RPMI7951 (cell line): ENCODE data around the gene ZFYVE27. TPM values are rescaled to one million over a fixed set of nuclear protein-coding genes. Genes with fewer than 3 reads are reported as not detected.

ENCODE experiments used
- DNase-seq: peaks from one replicate; pipeline ENCODE4 v3.0.0-alpha.2; 2012; ENCODE audit warnings: low read depth
- total RNA-seq: library from RNA; depleted of rRNA; stranded (reverse); fragments of >200 nt; shearing (Covaris generic); gene quantifications from 2 replicates; pipeline ENCODE4 v1.2.3, GENCODE V29; 2014

ZFYVE27 gene
- total RNA-seq, 1 experiment from 2014 or later: 7.0 TPM

DNA sequence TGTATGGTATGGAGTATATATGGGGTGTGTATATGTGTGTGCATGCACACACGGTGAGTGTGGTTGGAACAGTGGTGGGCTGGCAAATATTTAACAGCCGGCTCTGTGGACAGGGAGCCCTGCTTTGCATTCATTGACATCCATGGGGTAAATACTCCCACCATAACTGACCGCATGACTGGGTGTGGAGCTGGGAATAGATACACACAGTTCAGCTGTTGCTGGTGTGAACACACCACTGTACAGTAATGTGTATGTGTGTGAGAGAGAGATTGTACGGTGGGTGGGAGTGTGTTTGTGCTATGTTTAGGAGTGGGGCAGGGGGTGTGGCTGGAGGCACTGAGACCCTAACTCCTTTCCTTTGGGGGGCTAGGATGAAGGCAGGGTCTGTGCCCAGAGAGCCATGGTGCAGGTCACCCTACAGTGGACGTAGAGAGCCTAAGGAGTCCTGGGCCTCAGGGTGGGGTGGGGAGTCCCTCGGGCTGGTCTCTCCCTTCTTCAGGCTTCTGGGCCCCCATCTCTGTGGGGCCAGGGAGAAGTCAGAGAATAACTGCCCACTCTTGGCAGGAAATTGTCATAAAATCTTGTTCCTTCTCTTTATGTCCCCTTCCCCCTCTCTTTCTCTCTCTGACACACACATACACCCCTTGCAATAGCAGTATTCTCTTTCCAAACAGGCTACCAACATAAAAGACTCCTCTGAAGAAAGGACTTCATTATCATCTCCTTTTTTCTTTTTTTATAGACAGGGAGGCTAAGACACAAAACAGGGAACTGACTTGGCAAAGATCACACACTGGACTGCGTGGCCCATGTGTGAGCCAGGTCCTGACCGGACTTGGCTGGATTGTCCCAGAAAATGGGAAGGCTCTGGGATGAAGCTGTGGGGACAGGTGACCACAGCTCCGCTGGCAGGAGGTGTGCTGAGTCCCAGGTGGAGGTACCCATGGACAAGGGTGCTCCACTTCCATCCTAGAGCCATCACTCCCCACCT is 31.7 kb downstream of the ZFYVE27 start:
- no peak for DNase-seq

DNA sequence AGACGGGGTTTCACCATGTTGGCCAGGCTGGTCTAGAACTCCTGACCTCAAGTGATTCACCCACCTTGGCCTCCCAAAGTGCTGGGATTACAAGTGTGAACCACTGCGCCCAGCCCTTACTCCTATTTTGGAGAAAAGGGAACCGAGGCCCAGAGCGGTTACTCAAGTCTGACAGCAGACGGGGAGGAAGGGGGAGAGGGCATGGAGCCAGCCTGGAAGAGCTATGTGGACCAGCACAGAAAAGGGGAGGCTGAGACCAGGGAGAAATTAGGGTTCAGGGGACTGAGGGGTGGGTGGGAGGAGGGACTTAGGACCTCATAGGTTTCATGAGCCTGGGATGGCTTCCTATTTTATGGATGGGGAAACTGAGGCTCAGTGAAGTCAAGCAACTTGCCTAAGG is 33.3 kb downstream of the ZFYVE27 start:
- no peak for DNase-seq

DNA sequence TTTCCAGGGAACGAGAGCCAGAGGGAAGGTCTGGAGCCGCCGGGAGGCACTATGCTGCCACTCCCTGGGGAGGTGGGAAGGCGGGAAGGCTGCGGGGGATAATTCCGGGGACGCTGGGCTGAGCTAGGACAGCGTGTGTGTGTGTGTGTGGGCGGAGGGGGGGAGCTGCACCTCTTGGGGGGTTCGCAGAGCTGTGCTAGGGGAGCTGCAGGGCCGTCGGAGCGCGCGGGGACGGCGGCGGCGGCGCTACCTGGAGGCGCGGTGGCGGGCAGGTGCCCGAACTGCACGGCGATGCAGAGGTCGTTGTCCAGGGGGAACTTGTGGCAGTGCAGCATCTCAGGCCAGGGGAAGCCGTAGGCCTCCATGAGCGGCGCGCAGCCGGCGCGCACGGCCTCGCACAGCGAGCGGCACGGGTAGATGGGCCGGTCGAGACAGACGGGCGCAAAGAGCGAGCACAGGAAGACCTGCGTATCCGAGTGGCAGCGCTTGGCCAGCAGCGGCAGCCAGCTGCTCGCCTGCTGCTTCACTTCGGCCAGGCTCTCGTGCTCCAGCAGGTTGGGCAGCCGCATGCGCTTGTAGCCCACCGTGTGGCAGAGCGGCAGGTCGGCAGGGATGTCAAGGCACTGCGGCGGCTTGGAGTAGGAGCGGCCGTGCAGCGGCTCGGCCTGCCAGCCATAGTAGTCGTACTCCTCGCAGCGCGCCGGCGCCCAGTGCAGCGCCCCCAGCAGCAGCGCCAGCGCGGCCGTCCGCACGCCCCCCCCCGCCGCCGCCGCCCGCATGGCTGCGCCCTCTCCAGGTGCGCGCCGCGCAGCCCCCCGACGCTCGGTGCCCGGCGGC is 34.3 kb downstream of the ZFYVE27 start:
- no peak for DNase-seq

DNA sequence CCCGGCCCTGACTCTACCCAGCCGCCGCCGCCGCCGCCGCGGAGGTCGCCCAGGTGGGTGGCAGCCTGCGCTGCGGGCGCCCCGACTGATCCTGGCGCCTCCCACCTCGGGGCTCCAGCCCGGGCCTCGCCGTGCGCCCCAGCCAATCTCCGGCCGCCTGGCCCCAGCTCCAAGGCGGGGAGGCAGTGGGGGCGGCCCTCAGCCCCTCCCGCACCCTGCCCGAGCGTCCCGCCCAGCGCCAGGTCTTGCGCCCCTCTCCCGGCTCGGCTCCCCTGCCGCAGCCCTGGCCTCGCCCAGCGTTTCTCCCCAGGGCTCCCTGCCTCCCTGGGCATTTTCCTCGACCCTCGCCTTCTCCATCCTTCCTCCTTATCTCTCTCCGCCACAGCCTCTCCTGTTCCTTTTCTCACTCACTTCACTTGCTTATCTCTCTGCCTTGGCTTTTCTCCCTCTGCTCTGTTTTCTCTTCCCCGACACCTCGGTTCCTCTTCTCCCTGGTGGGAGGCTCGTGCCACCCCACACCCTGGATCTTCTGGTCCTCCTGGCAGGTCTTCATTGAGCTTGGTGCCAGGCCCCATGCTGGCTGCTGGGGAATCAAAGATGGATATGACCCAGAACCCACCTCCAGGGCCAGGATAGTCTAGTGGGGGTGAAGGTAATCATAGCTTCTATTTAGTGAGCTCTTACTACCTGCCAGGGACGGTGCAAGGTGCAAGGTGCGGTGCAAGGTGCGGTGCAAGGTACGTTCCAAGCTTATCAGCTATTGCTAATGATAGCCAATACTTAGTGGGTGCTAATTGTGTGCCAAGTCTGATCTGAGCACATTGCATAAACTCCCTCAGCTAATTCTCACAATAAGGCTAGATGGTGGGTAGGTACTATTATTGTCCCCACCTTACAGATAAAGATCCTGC is 35.2 kb downstream of the ZFYVE27 start, which contains the start of gene SFRP5:
SFRP5 (minus strand) TSS at position 87 of the 911 bp plus-strand sequence. CDS start 166 bp downstream, outside the sequence.
- DNase-seq: no peak

DNA sequence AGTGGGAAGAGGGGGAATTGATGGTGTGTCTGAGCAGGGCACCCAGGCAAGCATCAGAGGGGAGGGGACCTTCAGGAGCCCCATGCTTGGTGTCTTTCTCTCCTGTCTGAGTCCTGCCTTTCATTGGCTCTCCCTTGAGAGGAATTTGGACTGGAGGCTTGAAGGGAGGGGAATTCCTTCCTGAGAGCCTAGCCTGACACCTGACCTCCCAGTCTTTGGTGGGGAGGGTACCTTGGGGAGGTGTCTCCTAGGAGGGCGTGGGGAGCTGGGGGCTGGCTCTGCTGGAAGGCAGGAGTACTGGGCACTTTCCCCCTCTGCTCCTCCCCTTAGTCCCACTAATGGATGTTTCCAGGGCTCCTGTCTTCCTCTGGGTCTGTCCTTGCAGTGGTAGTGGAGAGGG is 36.2 kb downstream of the ZFYVE27 start:
- no peak for DNase-seq

DNA sequence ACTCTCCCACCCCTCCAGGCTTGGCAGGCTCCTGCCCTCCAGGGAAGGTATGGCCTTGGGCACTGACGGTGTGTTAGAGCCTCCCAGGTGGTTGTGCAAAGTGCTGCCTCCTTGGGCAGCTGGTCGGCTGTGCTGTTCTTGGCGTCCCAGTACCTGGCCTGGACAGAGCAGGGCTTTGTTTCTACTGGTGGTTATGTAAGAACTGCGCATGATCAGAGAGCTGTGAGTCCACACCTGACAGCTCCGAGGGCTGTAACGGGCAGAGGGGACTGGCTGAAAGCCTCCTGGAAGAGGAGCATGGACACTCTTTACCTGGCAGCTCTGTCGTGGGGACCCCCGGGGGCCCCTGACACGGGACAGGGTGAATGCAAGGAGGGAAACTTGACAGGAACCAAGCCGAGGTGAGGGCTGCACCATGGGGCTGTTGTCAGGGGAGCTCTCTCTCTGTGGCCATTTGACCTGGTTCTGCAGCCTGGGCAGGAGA is 37.9 kb downstream of the ZFYVE27 start:
- no peak for DNase-seq

DNA sequence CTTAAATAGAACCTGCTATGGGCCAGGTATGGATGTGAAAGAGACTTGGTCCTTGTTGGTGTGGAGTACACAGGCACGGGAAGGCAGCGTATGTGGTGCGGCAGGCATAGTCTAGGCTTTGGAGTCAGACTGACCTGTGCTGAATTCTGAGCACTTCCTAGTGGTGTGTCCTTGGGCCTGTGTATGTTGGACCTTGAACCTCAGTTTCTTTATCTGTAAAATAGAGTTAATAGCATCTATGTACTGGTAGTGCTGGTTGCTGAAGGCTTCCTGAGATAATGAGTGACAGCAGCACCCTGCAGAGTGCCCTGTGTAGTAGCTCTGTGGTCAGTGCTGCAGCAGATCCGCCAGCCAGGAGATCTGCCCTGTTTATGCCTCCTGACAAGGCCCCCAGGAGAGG is 40.2 kb downstream of the ZFYVE27 start:
- DNase-seq: no peak

DNA sequence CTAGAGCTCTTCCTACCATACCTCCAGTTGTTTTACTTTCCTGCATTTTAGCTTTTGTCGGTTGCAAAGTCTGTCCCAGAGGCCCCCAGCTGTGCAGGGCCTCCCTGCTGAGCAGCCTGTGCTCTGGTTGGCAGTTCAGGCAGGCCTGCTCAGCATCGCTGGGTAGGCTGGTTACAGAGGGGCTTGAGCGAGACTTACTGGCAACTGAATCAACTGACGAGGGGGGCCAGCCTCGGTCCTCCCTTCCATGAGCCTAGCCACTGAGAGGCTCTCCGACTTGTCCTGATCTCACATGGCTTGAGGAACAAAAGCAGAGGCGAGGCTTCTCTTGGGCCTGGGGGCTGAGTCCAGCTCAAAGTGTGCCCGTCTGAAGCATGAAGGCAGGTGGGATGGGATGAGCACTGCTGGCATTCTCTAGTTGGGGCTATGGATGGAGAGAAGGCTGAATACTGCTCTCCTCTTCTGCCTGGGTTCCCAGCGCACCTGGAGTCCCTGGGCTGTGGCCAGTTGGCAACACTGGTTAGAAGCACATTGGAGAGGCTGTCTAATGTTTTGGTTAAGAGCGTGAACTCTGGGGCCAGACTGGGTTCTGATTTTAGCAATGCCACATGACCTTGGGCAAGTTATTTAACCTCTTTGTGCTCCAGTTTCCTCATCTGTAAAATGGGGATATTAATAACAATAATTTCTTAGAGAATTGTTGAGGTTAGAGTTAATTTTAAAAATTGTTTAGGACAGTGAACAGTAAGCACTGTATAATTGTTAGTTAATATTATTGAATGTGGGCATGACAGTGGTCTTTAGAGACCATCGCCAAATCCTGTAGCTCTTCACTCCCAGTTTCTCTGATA is 41.7 kb downstream of the ZFYVE27 start:
- DNase-seq: no peak

DNA sequence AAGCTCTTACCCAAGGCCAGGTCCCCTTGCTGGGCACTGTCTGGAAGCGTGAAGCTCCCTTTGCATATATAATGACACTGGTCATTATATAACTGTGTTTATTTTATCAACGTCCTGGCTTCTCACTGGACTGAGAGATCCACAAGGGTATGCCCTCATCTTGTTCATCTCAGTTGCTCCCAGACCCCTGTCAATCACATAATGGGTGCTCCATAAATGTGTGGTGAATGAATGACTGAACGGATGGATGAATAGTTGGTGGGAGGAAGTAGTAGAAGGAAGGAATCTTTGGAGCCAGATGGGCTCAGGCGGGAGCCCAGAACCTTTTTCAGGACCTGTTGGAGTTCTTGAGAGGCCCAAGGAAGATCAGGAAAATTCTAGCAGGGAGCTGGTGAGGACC is 42.6 kb downstream of the ZFYVE27 start:
- no peak for DNase-seq

DNA sequence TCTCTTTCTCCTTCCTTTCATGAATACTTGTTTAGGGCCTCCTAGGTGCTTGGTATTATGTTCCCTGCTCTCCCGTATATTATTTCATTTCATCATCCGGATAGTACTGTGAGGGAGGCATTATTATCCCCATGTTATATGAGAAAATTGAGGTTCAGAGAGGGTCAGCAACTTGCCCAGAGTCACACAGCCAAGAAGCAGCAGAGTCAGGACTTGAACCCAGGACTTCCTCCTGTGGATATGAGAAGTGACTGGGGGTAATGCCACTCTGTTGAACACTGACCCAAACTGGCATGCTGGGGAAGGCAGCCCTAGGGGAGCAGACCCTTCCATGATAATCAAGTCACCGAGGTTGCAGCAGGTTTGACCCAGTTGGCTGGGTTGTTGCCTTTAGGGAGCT is 43.0 kb downstream of the ZFYVE27 start:
- no peak for DNase-seq

DNA sequence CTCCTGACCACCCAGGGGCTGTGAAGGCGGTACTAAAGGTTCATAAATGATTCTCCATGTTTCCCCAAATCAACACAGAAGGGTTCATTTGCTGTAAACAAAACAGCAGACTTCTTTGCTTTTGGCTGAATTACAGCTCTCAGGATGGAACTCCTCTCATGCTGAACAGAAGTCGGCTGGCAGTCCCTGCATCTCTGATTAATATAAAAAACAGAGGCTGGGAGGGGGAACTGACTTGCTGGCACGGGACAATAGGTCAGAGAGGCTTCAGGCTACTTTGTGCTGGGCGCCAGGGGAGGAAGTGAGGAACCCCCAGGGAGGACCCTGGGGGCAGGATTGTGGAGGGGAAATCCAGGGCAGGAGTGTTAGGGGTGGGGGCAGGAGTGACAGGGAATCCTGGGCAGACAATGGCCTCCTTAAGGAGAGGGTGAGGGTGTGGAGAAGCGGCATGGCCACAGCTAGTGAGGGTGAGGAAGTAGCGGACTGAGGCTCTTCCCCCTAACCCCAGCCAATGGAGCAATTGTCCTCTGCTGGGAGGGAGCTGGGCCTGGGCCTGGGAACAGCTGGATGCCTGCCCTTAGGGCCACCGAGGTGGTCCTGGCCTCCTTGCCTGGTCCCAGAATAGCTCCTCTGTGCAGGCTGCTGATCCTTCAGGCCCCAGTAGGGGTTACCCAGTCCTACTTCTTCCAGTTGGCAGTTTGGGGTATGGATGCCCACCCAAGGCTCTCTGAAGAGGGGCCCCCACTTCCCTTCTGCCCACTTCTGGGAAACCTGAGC is 44.1 kb downstream of the ZFYVE27 start:
- peak; percentile 31 for DNase-seq

DNA sequence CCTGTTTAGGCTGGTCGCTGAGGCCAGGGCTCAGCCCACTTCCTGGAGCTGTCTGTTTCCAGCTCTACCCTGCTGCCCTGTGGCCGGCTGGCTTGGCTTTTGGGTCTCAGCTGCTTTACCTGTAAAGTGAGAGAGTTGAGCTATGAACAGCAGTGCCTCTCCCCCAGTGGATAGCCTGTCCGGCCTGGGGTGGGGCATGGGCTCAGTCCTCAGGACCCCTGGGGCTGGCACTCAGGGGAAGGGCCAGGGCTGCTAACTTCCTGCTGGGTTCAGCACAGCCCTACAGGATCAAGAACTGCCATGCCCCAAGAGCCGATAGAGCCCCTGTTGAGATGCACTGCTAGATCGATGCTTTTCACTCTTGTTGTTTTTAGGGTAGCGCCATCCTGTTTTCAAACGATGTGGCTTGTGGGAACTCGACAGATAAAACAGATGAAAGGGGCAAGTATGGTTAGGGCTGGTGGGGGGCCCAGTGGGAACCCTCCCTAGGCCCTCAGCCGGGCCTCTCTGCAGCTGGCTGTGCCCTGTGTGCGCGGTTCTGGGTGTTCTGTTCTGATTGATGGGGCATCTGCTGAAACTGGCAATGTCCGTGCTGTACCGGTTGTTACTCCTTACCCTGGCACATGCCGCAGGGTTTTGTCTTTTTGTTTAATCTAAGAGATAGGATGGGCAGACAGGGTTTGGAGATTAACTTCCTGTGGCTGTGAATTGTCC is 44.8 kb downstream of the ZFYVE27 start:
- DNase-seq: no peak

DNA sequence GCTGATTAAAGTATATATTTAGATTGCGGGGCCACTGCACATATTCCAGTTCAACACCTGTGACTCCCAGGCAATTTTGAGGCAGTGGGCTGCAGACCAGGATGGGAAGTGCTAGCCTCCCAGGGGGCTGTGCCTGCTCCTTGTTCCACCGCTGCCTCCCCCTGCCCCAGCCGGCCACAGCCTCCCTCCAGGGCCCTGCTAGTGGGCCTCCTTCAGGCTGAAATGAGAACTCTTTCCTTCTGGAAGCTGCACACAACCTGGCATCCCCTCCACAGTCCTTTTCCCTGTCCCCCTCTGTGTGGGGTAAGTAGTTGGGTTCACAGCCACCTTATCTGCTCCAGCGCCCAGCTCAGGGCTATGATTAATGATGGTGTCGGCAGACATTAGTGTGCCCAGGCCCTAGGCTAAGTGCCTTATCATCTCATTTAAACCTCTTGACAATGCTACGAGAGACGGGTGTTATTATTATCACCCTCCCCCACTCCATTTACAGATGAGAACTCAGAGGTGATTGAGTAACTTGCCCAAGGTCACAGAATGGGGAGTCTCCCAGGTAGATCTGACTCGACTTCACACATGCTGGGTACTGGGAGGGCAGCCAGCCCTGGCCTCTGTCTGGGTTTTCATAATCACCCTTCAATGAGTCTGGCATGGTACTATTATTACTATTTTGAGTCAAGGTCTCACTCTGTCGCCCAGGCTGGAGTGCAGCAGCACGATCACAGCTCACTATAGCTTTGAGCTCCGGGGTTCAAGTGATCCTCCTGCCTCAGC is 45.7 kb downstream of the ZFYVE27 start:
- no peak for DNase-seq

DNA sequence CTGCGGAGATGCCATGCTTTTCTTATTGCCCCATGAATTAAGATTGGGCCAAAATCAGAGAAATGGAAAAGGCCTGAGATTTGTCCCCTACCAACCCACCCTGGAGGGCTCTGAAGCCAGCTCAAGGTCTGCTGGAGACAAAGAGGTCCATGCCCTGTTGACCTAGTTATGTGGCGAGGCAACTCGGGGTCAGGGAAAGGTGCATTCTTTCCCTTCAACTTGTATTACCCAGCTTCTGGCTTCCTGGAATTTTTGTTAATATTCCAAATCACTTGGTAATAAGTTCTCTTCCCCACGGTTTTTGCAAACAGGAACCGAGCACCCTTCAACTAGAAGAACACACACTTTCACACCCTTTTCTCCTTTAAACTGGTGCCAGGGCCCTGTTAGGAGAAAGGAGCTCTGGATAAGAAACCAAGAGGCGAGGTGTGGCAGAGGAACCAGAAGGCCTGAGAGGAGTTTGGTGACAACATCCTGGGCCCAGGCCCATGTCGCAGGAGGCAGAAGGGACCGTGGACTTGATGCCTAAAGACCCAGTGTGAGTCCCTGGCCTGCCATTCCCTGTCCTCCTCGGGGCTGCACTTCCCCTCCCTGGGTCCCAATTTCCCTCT is 47.4 kb downstream of the ZFYVE27 start:
- no peak for DNase-seq

DNA sequence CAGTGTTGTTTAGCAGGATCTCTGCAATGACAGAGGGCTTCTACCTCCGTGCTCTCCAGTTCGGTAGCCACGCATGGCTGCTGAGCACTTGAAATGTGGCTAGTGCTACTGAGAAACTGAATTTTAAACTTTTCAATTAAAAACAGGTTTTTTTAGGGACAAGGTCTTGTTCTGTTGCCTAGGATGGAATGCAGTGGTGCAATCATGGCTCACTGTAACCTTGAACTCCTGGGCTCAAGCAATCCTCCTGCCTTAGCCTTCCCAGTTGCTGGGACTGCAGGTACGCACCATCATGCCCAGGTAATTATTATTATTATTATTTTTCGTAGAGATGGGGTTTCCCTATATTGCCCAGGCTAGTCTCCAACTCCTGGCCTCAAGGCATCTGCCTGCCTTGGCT is 48.3 kb downstream of the ZFYVE27 start:
- no peak for DNase-seq

DNA sequence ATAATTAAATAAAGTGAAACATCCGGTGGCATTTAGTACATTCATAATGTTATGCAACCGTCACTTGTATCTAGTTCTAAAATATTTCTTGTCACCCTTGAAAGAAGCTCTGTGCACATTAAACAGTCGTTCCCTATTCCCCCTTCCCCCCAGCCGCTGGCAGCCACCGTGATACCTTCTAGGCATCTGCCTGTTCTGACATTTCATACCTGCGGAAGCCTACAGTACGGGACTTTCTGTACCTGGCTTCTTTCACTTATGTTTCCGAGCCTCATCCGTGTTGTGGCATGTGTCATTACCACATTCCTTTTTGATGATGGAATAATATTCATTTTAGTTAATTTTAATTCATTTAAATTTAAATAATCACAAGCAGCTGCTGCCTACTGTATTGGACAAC is 48.8 kb downstream of the ZFYVE27 start:
- no peak for DNase-seq

DNA sequence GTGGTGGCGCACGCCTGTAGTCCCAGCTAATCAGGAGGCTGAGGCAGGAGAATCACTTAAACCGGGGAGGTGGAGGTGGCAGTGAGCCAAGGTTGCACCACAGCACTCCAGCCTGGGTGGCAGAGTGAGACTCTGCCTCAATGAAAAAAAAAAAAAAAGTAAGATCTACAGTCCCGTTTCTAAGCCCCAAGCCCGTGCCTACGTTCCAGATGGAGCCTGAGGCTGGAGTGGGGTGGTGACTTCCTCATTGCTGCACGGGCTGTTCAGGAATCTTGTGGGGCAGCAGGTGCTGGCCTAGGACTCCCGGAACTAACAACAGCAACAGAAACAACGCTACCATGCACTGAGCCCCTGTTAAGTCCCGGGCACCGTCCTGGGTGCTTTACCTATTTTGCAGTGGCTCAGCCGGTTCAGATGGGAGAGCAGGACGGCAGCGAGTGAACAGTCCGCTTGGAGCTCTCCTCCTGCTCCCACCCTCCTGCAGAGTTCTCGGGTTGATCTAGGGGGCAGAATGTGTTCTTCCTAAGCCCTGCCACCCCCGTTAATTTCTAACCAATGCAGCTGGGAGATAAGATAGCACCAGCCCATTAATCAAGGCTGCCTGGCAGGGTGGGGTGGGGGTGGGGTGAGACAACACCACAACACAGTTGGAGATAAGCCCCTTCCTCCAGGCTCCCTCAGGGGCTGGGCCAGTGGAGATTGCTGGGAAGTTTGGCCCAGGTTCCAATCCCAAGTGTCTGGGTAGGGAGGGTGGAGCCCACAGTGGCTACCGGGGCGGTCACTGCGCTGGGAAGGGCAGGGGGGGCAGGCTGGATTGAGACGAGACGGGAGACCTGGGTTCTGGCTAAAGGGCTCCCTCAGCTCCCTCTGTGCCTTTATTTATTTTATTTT is 51.9 kb downstream of the ZFYVE27 start:
- DNase-seq: no peak
